ENCODE measurements around the gene IGSF9.

DNA sequence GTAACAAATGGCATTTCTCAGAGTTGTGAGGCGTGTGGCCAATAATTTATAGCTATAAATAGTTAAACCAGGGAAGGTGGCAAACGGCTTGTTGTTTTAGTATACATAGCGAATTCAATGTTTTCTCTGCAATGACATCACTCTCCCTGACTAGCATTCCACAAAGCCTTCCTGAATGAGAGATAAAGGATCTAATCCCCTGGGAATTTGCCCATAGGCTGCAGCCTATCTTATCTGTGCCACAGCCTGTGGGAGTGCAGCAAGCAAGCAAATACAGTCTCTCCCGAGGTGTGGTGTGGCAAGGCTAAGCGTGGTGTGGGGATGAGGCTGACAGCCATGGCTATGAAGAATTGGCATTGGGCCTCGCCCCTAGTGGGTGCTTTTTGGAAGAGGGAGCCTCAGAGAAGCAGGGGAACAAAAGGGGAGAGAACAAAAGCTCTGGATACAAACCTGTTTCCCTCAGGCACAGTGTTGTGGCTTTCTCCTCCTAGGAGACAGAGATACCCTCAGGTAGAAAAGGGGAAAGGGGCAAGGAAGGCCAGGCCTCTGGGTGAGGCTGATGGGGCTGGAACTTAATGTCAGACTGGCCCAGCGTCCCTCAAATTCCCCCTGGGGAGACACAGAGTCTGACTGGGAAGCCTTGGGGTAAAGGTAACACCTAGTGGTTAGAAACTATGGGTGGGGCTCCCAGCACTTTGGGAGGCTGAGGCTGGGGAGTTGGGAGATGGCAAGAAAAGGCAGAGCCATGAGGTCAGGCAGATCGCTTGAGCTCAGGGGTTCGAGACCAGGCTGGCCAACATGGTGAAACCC lies 29.0 kb downstream of the IGSF9 start:
- TF ChIP-seq POLR2AphosphoS5 (IDR thresholded peaks at IDR 0.05; ENCODE audit: low read depth, low read length) (no peak), POLR2A (IDR thresholded peaks at IDR 0.05; ENCODE audit: low read depth, low read length) (no peak), TAF1 (IDR thresholded peaks at IDR 0.05; ENCODE audit: low read depth, low read length) (no peak), PAX5 (IDR thresholded peaks at IDR 0.05; ENCODE audit: insufficient read depth, low read length, severe bottlenecking) (no peak), SPI1 (IDR thresholded peaks at IDR 0.05; ENCODE audit: low read depth, low read length) (no peak)
